NCI-H2227 treated with DMSO at 0.1 percent for 48 hours (cell line): ENCODE results near the gene RUNDC3A.
"Not testable (repeated sequence)": the region's sequence is repeated elsewhere in the genome, so short reads cannot be mapped to it uniquely, and the experiment has no call there.

Experiments
- DNase-seq: peaks from one replicate; lab custom pipeline; 2025; lab: John Stamatoyannopoulos, UW

The RUNDC3A gene

DNA sequence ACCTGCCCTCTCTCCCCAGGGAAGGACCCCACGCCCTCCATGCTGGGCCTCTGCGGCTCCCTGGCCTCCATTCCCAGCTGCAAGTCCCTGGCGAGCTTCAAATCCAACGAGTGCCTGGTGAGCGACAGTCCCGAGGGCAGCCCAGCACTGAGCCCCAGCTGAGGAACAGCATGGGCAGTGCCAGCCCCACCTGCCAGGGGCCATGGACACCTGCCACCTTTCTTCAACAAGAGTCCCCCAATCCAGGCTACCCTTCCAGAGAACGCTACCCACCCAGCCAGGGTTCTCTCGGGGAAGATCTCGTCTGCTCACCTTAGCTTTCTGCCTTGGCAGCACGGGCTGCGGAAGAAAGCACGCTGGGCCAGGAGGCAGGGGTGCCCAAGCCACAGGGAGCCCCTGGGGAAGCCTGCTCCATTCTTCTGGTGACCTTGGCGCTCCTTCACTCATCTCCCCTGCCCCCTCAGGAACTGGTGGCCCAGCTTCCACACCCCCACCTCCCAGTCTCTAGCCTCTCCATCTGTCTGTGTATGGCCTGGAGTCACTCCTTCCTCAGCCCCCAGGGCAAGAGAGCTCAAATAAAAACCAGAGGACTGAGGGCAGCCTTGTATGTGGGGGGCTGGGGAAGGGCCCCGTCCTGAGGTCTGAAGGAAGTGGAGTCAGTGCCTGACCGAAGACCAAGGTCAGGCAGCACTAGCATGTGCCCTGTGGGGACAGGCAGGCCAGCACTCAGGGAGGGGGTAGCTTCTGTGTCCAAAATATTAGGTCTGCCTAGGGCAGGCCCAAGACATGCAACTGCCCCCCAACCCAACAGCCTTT, 9.9 kb downstream of the RUNDC3A start:
- DNase-seq, result no peak

DNA sequence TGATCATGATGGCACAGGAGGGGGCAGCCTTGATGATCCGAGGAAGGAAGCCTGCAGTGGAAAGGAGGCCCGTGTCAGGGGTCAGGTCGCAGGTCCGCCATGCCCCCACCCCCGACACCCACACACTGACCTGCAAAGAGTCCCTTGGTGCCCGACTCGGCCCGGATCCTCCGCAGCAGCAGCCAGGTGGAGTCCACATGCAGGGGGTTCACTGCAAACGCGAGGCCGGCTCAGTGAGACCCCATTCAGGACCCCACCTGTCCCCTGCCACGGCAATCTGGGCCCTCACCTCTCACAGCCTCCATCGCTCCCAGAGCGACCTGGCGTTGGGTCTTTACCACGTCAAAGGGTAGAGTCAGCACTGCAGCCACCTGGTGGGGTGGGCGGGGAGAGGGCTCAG, 11.7 kb downstream of the RUNDC3A start:
- no peak for DNase-seq

DNA sequence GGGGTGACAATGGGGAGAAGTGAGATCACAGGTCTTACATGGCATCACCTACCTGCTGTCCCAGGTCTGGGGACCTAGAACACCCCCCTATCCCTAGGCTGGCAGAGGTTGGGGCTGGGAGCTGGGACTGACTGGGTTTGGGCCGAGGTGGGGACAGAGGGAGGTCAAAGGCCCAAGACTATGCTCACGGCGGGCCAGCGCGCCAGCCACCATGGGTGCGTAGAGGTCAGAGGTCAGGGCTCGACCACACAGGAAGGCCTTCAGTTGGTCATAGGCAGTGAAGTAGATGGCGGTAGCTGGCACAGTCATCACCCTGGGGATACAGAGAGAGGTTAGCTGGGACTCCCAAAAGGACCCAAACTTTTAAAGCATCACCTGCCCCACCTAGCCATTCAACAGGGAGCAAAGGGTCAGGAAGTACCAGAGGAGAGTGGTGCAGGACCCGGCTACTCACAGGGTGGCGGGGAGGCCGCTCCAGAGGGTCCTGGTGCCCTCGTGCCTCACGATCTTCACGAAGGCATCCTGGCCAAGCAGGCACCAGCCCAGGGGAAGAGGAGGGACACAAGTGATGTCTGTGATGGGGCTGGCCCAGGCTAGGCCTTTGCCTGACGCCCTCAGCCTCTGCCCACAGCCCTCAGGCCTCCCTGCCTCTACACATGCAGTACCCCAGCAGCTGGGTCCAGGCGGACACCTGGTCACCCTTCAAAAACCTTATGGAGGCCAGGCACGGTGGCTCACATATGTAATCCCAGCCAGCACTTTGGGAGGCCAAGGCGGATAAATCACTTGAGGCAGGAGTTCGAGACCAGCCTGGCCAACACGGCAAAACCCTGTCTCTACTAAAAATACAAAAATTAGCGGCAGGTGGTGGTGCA, 13.1 kb downstream of the RUNDC3A start:
- DNase-seq, result no peak

DNA sequence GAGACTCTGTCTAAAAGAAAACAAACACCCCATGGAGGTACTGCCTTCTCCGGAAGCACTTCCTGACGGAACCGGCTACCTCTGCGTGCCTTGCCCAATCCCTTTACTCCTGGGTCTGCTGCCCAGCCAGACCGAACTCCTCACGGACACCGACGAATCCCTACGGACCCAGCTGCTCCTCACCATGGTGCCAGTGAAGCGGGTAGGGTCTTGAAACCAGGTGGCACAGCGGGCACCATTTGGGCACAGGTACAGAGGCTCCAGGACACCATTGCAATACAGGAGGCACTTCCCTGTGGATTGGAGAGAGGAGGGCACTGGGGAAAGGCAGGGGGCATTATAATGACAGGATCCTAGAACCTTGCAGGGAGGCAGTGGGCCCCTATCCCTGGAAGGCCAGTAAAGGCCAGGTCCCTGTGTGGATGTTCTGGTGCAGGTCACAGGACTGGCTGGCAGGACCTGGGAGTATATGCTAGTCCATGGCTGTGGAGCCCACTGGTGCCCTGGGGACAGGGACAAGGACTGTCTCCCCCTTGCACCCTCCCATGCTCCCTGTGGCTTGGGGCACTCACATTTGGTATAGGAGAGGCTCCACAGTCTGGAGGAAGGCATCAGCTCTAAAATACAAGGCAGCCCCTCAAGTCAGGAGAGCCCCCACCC, 14.0 kb downstream of the RUNDC3A start:
- no peak for DNase-seq

DNA sequence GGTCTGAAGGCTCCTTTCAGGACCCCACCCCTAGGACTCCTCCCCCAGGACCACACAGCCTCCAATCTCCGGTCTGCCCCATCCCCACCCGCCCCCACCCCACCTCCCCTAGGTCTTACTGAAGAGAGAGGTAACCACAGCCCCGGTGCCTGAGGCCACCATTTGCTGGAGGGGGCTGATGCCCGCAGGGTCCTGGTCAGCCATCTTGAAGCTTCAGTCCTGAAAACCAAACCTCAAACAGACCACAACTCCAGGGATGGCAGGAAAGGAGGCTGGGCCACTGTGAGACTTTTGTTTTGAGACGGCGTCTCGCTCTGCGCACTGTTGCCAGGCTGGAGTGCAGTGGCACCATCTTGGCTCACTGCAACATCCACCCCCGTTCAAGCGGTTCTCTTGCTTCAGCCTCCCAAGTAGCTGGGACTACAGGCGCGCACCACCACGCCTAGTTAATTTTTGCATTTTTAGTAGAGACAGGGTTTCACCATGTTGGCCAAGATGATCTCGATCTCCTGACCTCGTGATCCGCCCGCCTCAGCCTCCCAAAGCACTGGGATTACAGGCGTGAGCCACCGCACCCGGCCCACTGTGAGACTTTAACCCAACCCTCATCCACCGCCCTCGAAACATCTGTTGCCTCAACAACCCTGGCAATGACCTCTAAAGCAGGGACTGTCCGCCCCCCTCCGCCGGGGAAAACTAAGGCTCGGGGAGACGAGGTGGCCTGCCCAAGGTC, 15.1 kb downstream of the RUNDC3A start:
- DNase-seq, result no peak

DNA sequence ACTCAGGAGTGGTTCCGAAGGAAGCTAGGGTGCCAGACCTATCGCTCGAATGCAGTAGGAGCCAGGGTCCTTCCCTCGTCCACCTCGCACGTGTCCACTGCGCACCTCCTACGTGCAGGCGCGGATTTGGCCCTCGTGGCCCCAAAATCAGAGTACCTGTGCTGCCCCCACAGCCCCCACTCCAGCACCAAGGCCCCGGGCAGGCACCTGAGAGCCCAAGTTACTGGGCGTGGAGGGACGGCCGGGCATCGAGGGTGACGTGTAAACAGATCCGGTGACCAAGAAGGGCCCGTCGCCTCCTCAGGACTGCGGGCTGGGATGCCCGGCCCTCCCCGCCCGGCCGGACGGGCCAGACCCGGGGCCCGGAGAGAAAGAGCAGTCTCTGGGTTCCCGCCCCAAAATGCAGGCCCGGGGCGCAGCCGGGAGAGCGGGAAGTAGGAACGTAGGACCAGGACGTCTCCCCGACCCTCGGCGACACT, 15.7 kb downstream of the RUNDC3A start:
- no peak for DNase-seq

DNA sequence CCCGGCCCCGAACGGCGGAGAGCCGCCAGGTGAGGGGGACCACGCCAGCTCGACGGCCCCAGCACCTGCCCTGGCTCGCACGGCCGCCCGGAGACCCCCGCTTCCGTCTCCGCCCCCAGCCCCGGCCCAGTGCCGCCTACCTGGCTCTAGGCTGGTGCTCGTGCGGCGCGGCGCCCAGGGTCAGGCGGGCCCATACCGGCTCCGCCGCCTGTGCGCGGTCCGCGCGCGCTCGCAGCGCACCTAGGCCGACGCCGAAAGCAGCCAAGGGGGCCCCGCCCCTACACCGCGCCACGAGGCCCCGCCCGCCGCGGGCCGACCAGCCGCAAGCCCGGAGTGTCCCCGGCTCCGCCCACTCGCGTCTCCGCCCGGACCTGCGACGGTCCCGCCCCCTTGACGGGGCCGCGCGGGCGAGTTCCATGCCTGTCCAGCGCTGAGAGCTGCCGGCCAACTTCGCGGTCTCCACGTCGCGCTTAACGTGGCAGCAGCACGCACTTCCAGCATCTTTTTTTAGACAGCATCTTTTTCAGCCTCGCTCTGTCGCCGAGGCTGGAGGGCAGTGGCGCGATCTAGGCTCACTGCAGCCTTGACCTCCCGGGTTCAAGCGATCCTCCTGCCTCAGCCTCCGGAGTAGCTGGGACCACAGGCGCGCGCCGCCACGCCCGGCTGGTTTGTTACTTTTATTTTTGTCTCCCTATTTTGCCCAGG, 16.3 kb downstream of the RUNDC3A start, which contains the start of gene SLC25A39:
TSS of gene SLC25A39 (minus strand) at position 253 of the 705 bp plus-strand sequence. CDS start 1,261 bp downstream, outside the sequence.
- DNase-seq, result peak; percentile 82

DNA sequence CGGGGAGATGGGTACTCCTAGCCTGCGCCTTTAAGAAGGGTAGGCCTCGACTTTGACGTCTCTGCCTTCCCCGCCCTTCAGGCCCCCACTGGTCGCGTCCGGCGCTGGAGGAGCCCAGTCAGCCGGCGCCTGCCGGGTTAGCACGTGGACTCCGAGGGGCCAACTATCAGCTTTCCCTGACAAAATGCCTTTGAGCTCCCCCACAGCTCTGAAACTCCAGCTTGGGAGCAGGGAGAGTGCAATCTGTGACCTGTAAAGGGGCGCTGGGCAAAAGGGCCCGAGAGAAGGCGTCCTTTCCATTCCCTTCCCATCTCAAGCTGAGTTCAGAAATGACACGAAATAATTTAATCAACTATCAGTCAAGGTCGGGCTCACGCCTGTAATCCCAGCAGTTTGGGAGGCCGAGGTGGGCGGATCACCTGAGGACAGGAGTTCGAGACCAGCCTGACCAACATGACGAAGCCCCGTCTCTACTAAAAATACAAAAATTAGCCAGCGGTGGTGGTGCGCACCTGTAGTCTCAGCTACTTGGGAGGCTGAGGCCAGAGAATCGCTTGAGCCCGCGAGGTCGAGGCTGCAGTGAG, 18.6 kb downstream of the RUNDC3A start:
- peak; percentile 91 for DNase-seq

DNA sequence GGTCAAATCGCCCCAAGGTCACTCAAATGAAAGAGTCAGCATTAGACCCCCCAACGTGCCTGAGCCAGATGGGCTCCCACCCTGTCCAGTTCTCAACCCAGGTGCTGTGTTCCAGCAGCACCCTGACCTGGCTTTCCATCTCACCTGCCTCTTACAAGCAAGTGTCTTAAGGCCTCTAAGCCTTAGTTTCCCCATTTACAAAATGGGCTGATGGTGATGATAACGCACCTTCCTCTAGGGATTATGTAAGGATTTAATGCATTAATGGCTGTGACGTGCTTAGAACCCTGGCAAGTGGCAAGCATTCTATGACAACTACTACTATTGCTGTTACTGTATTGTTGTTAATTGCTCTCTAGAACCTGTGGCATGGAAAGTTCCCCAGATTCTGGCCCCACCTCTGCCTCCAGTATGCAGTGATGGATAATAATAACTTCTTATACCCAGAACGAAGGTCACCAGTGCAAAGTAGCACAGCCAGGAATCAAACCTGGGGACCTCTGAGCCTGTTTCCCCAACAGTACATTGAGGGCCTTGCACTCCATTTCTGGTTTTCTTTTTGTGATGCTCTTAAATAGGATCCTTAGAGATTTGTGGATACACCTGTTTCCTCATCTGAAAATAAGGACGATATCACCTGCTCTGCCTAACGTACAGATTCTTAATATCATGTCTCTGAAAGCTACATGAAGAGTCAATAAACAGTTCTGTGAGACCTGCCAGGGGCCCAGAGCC, 19.5 kb downstream of the RUNDC3A start:
- no peak for DNase-seq

DNA sequence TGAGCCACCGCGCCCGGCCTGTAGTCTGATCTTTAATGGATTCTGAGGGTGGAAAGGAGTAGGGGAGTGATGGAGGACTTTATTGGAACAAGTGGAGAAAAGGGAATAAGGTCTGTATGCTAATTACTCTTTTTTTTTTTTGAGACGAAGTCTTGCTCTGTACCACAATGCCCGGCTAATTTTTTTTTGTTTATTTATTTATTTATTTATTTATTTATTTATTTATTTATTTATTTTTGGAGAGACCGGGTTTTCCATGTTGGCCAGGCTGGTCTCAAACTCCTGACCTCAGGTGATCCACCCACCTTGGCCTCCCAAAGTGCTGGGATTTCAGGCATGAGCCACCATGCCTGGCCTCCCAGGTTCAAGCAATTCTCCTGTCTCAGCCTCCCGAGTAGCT, 21.1 kb downstream of the RUNDC3A start:
- not testable (repeated sequence) for DNase-seq

DNA sequence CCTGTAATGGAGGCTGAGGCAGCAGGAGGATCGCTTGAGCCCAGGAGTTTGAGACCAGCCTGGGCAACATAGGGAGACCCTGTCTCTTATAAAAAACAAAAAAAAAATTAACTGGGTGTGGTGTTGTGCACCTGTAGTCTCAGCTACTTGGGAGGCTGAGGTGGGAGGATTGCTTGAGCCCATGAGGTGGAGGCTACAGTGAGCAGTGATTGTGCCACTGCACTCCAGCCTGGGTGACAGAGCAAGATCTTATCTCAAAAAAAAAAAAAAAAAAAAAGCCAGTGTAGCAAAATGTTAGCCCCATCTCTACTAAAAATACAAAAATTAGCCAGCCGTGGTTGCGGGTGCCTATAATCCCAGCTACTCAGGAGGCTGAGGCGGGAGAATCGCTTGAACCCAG, 21.9 kb downstream of the RUNDC3A start:
- not testable (repeated sequence) for DNase-seq

DNA sequence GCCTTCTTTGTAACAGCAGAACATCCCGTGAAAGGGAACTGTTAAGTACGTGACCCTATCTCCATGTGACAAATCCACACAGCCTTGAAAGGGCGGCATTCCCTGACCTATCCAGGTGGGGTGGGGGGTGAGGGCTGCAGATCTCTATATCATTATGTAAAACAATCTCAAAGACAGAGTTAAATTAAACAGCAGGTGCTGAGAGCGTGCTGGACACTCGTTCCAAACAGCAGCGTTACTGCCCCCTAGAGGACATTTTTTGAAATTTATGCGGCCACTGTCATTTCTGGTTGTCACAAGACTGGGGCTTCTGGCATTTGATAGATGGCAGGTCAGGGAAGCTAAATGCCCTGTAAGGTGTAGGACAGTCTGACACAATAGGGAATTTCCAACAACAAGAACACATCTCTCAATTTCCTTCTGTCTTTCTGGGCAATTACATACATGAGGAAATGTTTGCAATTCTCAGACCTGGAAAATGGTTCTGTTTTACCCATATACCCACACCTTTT, 22.9 kb downstream of the RUNDC3A start:
- DNase-seq, result peak; percentile 85

DNA sequence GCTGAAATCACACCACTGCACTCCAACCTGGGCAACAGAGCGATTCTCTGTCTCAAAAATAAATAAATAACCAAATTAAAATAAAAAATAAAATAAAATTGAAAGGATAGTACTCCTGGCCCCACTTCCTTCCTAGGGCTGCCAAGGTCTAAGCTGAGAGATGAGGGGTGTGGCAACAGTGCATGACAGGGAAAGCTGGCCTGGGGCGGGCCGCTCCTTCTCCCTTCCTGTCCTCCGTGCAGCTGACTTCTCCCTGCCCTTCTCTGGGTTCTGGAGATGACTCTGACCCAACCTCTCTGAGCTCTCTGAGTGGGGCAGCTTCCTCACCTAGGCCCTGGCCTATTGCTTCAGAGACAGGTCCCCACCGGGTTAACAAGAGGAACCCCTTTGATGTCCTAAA, 25.0 kb downstream of the RUNDC3A start:
- DNase-seq, result no peak

DNA sequence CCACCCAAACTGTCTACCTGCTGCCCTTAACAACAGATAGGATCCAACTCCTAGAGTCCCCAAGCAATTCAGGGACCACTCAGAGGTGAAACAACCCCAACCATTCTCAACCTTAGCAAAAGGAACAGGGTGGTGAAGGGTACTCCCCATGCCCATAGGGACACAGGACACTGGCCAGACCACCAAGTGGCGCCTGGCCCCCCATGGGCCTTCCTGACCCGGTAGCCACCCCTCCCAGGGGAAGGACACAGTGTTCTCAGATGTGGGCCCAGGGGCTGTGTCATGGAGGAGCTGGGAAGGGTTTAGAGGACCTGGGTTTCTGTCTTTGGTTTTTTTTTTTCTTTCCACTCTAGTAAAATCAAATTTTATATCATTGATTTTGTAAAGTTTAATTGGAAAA, 25.9 kb downstream of the RUNDC3A start:
- DNase-seq, result no peak

DNA sequence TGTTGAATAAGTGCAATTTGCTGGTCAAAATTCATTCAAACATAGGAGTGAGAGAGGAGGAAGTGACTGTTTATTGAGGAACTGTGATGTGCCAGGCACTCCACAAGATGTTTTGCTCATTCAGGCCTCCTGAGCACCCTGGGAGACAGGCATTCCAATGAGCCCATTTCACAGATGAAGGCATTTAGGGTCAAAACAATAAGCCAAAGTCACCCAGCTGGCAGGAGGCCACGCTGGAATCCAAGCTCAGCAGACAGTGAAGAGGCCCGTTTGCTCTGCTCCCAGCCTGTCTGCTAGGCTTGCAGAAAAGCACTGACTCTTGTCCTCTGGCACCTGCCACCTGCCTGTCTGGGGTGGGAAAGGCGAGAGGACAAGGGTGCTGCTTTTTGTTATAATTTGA, 26.3 kb downstream of the RUNDC3A start:
- DNase-seq, result no peak

DNA sequence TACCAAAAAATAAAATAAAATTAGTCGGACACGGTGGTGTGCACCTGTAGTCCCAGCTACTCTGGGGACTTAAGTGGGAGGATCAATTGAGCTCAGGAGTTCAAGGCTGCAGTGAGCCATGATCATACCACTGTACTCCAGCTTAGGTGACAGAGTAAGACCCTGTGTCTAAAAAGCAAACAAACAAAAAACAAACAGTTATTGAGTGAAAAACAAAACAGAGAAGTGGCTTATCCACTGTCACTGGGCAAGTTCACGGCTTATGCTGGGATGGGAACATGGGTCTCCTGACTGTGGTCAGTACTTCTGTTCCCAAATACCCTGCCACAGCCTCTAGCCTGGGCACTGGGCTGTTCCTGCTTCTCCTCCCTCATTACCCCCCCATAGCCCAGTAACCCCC, 27.2 kb downstream of the RUNDC3A start:
- DNase-seq, result no peak

DNA sequence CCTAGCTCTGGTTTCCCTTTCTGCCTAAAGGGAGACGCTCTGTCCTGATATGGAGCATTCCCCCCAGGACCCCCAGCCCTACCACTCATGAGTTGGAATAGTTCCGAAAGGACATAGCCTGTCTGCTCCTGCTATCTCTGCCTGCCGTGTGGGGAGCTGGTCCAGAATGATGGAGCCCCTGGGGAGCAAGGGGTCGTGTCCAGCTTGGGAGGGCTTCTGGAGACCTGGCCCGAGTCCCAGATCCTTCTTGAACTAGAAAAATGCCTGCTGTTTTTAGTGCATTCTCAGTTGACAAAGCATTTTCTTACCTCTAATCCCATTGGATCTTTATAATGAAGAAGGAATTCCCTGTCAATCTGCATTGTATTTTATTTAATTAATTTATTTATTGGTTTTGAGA, 27.6 kb downstream of the RUNDC3A start:
- DNase-seq, result no peak

DNA sequence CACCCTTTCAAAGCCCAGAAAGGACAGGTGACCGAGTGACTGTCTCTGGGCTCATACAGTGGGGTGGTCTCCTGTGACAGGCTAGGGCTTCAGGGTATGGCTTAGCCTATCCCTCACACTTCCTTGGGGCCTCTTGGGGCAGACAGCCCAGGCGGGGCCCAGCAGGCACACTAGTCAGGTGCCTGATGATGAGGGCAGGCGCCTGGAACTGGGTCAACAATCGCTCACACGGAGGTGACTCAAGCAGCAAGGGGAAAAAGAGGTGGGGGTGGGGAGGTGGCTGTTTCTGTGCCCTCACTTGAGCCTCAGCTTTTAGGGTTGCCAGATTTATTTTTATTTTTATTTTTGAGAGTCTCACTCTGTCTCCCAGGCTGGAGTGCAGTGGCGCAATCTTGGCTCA, 30.3 kb downstream of the RUNDC3A start:
- no peak for DNase-seq

DNA sequence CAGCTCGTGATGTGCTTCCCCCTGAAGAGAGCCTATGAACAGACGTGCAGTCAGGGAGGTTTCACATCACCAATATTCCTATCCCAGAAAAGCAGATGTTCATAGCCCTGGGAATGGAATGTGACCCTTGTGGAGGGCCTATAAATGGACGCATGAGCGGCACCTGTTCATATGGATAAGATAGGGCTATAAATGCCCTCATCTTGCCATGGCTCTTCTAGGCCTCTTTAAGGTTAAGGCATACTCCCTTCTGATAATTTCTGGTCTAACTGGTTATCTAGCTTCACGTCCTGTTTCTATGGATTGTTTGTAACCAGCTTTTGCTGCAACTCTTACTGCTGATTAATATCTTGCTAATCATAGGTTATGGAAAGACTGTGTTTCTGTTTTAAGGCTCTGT, 32.2 kb downstream of the RUNDC3A start:
- not testable (repeated sequence) for DNase-seq
